Upper lobe of right lung (tissue), 1 donor: ENCODE results near the gene IMMP2L. TPM values are rescaled to one million over a fixed set of nuclear protein-coding genes. Genes with fewer than 3 reads are reported as not detected.

Experiments
- ATAC-seq: fragments of 200-7000 bp; cut with Tn5 transposase; one replicate; pipeline ENCODE4 v1.9.1; 2020; ENCODE audit warnings: mild to moderate bottlenecking, moderate library complexity
- DNase-seq: peaks from one replicate; pipeline ENCODE4 v3.0.0-alpha.2; 2020
- H3K27ac ChIP-seq: fragments of 200-600 bp; one replicate; pipeline ENCODE4 v1.8.0; 2022
- H3K27me3 ChIP-seq: fragments of 200-600 bp; one replicate; pipeline ENCODE4 v1.8.0; 2022; ENCODE audit warnings: mild to moderate bottlenecking
- H3K36me3 ChIP-seq: fragments of 200-600 bp; one replicate; pipeline ENCODE4 v1.8.0; 2022
- H3K4me1 ChIP-seq: fragments of 200-600 bp; one replicate; pipeline ENCODE4 v1.8.0; 2022
- H3K4me3 ChIP-seq: fragments of 200-600 bp; one replicate; pipeline ENCODE4 v1.8.0; 2022; ENCODE audit warnings: mild to moderate bottlenecking
- H3K9me3 ChIP-seq: fragments of 200-600 bp; one replicate; pipeline ENCODE4 v1.8.0; 2022
- CTCF ChIP-seq: fragments of 200-600 bp; IDR thresholded peaks from one replicate; pipeline ENCODE4 v1.8.0; 2022; ENCODE audit warnings: antibody characterized with exemption
- intact Hi-C: fragments of 100-400 bp; cut with DNase I; formaldehyde crosslinking; loops from one replicate; pipeline ENCODE4 v1.11.0; 2022
- total RNA-seq: library from RNA; stranded (reverse); fragmentation: NEBNext Ultra II Directional; extraction: Animal tissue kit (Norgen Biotek cat#: 25700); gene quantifications from one replicate; pipeline ENCODE4 v1.2.1, GENCODE V29; 2021
- donor health status: DM: no; HTN: yes; CAD: no; lungs with severe emphysema.

Gene IMMP2L
- total RNA-seq, 1 donor from 2014 or later: 22.0 TPM

GRCh38 chr7:111483078-111483477, 79.2 kb downstream of the IMMP2L start:
- ATAC-seq (no peak), DNase-seq (no peak)
- Histone ChIP-seq H3K27ac (no peak overlapping the region), H3K9me3 (no peaks in the 10 kb centered on the region), H3K36me3 (no peaks in the 10 kb centered on the region), H3K4me1 (no peaks in the 10 kb centered on the region), H3K4me3 (no peak overlapping the region), H3K27me3 (no peaks in the 10 kb centered on the region)
- TF ChIP-seq CTCF: no peak
- intact Hi-C loops: no loop called here

- H3K9me3 ChIP-seq: no peaks in the 10 kb centered on the region
- no peak overlapping the region for H3K4me3 ChIP-seq
- no peak for DNase-seq
- H3K27ac ChIP-seq: no peak overlapping the region
- intact Hi-C loops: no loop called here
- no peak for ATAC-seq
- no peaks in the 10 kb centered on the region for H3K4me1 ChIP-seq
- no peaks in the 10 kb centered on the region for H3K27me3 ChIP-seq
- no peaks in the 10 kb centered on the region for H3K36me3 ChIP-seq
- no peak for TF ChIP-seq CTCF
Measured at GRCh38 chr7:111477462-111478225, 84.6 kb downstream of the IMMP2L start.

- DNase-seq: no peak
- no peak overlapping the region for H3K4me3 ChIP-seq
- no peak for ATAC-seq
- intact Hi-C loops: no loop called here
- H3K36me3 ChIP-seq: no peaks in the 10 kb centered on the region
- no peak for TF ChIP-seq CTCF
- H3K9me3 ChIP-seq: no peaks in the 10 kb centered on the region
- no peaks in the 10 kb centered on the region for H3K27me3 ChIP-seq
- H3K27ac ChIP-seq: no peak overlapping the region
- H3K4me1 ChIP-seq: no peaks in the 10 kb centered on the region
Measured at GRCh38 chr7:111476586-111477293, 85.6 kb downstream of the IMMP2L start.

GRCh38 chr7:111475959-111476358, 86.3 kb downstream of the IMMP2L start:
- intact Hi-C loops: no loop called here
- no peak overlapping the region for H3K27ac ChIP-seq
- ATAC-seq (no peak), DNase-seq (no peak)
- H3K9me3 ChIP-seq: peaks cover 3% of the 10 kb centered on the region
- H3K4me3 ChIP-seq: no peak overlapping the region
- no peak for TF ChIP-seq CTCF
- no peaks in the 10 kb centered on the region for H3K27me3 ChIP-seq
- no peaks in the 10 kb centered on the region for H3K36me3 ChIP-seq
- no peaks in the 10 kb centered on the region for H3K4me1 ChIP-seq

GRCh38 chr7:111475419-111475748, 86.9 kb downstream of the IMMP2L start:
- Histone ChIP-seq H3K36me3 (no peaks in the 10 kb centered on the region), H3K27me3 (no peaks in the 10 kb centered on the region), H3K27ac (no peak overlapping the region), H3K4me3 (no peak overlapping the region), H3K9me3 (peaks cover 5% of the 10 kb centered on the region), H3K4me1 (no peaks in the 10 kb centered on the region)
- DNase-seq: no peak
- ATAC-seq: no peak
- intact Hi-C loops: no loop called here
- no peak for TF ChIP-seq CTCF
